HG03175 (cell line): ENCODE measurements around the gene NTN4.
"Not testable (repeated sequence)": the region's sequence is repeated elsewhere in the genome, so short reads cannot be mapped to it uniquely, and the experiment has no call there.

Experiments
- ATAC-seq: cut with Tn5 transposase; IDR thresholded peaks from one replicate; pipeline ENCODE4 v1.9.1; 2021; ENCODE audit warnings: mild to moderate bottlenecking, moderate library complexity; ENCODE audit not compliant: unreplicated experiment

Gene NTN4

GRCh38 chr12:95790033-95790916 is at the start of gene NTN4:
Gene NTN4, minus strand, starts transcription at chr12:95790764. Its CDS starts 455 bp downstream, at chr12:95790309.
- no peak for ATAC-seq

DNA sequence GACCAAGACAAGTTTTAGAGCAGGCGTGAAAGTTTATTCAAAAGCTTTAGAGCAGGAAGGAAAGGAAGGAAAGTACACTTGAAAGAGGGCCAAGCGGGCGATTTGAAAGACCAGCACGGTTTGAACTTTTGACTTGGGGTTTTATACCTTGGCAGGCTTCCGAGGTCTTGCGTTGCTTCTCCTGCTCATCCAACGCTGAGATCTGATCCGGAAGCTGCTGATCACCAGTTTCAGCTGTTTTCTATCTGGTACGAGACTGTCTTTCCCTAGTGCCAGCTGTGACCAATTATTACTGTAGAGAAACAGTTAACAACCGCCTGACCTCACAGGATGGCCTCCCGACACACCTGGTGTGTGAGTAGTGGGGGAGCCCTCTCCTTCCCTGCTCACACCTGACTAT is 47.6 kb upstream of the NTN4 start:
- no peak for ATAC-seq

GRCh38 chr12:95837240-95838038 is 46.9 kb upstream of the NTN4 start:
- ATAC-seq = no peak

- ATAC-seq = no peak
Observed at GRCh38 chr12:95836630-95837239, 46.2 kb upstream of the NTN4 start.

- ATAC-seq = no peak
Observed at GRCh38 chr12:95836185-95836609, 45.6 kb upstream of the NTN4 start.

DNA sequence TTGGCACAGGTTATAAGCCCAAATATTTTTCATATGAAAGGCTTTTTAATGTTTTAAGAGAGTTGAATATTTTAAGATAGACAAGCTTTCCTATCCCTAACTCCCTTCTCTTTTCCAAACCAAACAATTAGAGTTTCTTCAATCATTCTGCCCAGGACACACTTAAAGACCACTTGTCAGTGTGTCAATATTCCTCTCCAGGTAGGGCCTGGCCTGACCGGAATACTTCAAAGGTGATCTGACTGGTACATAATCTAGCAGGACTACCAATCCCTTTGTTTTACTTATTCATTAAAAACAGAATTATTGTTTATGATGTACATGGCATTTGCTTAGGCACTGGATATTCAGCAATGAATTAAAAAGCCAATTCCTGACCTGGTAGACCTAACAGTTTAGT is 44.0 kb upstream of the NTN4 start:
- ATAC-seq = no peak

DNA sequence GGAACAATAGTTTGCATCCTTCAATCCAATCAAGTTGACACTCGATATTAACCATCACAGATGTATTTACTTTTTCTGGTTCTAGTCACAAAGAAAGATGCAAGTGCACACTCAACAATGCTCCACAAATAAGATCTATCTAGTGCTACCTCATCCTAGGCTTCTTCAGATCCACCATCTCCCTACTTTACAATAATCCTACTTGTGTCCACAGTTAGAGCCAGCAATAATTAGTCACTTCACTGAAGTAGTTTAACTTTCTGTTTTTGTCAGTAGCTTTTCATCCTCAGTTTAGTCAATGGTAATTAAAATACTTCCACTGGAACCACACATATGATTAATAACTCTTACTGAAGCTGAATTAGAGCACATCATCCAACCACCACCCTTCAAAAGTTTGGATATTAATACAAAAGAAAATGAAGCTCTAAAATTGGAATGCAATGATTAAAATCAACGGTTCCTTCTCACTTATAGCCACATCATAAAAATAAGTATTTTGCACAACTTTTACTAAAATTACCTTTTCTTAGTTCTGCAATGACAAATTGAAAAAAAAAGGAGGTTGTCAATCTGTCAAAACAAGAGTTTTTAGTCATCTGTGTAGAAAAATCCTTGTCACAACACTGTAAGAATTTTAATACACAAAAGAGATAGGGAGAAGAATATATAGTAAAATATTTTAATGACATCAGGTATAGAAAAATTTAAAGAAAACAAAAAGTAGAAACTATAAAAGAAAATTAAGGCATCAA is 39.9 kb upstream of the NTN4 start:
- ATAC-seq = no peak

DNA sequence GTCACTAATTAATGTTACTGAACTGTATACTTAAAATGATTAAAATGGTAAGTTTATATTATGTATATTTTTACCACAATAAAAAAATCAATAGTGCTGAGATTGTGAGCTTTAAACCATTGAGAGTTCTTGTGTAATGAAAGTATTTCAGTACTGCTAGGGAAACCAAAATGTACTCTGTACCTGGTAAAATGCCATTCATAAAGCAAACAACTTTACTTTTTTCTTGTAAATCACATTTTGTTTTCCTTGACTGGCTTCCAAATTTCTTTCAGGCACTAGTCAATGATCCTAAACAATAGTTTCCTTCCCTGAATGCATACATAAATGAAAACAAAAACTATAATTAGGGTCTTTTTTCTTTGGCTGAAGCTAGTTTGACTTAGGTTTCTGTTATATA is 38.8 kb upstream of the NTN4 start:
- no peak for ATAC-seq

GRCh38 chr12:95820096-95820703 is 29.6 kb upstream of the NTN4 start:
- no peak for ATAC-seq

- no peak for ATAC-seq
Observed at GRCh38 chr12:95815632-95816212, 25.2 kb upstream of the NTN4 start.

DNA sequence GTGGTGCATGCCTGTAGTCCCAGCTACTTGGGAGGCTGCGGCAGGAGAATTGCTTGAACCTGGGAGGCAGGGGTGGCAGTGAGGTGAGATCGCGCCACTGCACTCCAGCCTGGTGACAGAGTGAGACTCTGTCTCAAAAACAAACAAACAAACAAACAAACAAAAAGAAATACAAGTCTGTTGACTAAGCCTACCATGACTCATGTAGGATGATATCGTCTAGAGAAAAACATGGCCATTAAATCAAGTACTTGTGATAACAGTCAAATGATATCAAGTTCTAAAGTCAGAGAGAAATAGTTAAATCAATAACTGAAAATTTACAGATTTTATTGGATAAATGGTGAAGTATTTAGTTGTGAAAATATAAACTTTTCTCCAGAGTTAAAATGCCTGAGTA is 21.6 kb upstream of the NTN4 start:
- ATAC-seq = not testable (repeated sequence)

- ATAC-seq = no peak
Observed at GRCh38 chr12:95810411-95810810, 19.8 kb upstream of the NTN4 start.

GRCh38 chr12:95809000-95809680 is 18.6 kb upstream of the NTN4 start:
- ATAC-seq = no peak

- ATAC-seq = no peak
Observed at GRCh38 chr12:95808146-95808545, 17.6 kb upstream of the NTN4 start.

GRCh38 chr12:95805864-95806671 is 15.5 kb upstream of the NTN4 start:
- ATAC-seq = no peak

DNA sequence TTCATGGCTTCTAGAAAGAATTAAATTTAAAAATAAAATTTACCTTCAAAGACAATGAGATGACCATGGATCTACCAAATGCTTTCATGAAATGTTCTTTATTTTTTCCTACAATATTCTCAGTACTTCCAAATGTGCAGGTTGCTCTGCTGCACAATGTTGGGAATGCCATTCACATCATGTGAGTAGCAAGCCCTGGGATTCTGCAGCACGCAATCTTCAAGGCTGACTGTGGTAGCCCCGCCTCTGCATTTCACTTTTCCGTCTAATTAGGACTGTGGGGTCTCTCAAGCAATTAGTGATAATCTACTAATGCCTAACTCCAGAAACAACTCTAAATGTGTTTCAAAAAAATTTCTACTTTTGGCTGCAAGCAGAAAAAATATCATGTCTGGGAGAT is 13.7 kb upstream of the NTN4 start:
- ATAC-seq = no peak

GRCh38 chr12:95803817-95804216 is 13.3 kb upstream of the NTN4 start:
- no peak for ATAC-seq

DNA sequence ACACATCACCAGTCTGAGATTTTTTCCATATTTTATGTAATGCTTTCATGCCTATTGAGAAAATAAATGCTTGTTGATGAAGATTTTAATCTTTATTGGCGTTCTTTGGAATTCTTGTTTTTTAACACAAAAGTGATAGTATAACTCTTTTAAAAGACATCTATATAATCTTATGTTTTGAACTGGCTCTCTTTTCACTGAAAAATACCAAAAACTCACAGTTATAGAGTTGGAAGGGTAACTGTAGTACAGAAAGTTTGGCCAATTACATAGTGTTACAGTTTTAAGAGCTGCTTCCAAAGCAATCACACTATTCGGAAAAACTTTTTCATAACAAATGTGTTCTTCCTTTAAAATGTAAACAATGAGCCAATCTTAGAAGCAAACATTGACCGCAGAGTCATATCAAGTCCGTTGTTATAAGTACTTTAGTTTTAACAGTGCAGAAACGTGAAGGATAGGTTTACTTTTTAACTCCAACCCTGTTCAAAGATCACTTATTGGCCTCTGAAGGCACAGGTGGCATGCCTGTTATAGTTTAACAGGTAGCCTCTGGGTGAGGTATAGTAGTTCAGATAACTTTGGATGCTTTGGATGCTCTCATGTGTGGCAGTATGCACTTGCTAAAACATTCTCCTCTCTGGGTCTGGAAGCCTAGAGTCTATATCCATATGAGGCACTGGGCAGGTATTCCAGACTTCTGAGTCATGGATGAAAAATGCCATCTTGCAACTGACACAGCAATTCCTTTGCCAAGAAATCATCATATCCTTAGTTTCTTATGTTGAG is 12.1 kb upstream of the NTN4 start:
- no peak for ATAC-seq
